HG03432 (cell line): ENCODE measurements around the gene EN1.

Experiments
- ATAC-seq: cut with Tn5 transposase; IDR thresholded peaks from one replicate; pipeline ENCODE4 v1.9.1; 2021; ENCODE audit warnings: mild to moderate bottlenecking, moderate library complexity; ENCODE audit not compliant: unreplicated experiment

EN1 gene

DNA sequence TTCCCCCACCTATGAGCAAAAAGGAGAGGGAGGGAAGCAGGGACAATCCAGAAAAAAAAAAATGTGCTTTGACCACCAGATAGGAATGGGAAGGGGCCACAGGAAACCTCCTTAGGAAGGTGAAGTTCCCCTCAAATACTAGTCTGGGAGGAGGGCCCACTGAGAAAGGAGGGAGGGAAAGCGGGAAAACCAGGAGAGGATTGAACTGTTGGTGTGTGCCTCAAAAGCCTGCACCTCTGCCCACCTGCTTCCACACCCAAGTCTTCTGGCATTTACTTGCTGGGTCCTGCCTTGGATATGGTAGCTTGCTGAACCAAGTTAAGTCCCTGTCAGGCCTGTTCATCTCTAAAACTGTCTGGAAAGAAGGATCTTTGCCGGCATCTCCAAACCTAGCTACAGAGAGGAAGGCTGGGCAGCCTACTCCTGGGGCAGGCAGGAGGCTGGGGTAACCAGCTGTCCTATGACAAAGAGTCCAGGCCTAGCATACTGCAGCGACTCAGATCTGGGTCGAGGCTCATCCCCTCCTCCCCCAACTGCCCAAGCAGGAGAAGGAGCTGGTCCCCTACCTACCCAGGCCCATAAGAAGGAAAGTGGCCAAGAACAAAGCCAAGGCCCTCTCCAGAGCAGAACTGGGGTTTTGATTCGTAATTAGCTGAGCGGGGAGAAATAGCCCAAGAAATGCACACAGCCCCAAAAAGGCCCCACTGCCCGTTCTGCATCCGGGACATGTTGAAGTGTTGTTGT, 3.0 kb downstream of the EN1 start:
- no peak for ATAC-seq

- ATAC-seq, result no peak
Measured at GRCh38 chr2:118843483-118844132, 3.8 kb downstream of the EN1 start.

- no peak for ATAC-seq
Measured at GRCh38 chr2:118842661-118843482, 4.6 kb downstream of the EN1 start.

- ATAC-seq, result no peak
Measured at GRCh38 chr2:118841828-118842461, 5.5 kb downstream of the EN1 start.

DNA sequence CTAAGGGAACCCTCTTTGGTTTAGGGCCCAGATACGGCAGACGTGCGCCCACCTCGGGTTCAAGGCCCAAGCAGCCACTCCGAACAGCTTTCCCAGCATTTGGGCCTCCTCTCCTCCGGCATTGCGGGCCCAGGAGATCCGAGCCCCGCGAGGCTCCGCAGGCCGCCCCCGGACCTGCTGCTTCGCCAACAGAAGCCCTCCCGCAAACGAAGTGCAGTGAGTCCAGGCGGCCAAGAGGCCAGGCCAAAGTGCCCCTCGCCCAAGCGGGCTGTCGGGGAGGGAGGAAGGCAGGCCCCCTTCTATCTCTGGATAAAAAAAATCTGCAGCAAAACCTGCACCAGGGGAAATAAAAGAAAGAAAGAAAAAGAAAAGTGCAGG, 6.0 kb downstream of the EN1 start:
- no peak for ATAC-seq

- no peak for ATAC-seq
Measured at GRCh38 chr2:118838741-118839455, 8.6 kb downstream of the EN1 start.

- no peak for ATAC-seq
Measured at GRCh38 chr2:118837621-118838020, 9.8 kb downstream of the EN1 start.

DNA sequence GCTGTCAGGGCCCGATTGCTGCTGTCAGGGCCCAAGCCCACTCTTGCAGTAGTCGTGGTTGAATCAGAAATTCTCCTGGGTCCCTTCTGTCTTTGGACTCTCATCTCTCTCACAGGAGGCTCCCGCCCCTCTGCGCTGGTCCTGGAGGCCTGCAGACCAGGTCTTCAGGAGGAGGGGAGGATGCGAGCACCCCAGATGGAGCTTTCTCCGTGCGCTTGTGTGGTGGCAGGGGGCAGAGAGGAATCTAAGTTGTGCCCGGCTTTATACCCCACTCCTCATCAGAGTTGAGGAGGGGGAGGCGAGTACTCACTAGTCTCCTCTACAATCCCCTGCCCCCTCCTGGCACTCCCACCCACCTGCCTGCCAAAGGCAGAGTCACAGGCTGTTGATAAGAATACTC, 10.4 kb downstream of the EN1 start:
- no peak for ATAC-seq

DNA sequence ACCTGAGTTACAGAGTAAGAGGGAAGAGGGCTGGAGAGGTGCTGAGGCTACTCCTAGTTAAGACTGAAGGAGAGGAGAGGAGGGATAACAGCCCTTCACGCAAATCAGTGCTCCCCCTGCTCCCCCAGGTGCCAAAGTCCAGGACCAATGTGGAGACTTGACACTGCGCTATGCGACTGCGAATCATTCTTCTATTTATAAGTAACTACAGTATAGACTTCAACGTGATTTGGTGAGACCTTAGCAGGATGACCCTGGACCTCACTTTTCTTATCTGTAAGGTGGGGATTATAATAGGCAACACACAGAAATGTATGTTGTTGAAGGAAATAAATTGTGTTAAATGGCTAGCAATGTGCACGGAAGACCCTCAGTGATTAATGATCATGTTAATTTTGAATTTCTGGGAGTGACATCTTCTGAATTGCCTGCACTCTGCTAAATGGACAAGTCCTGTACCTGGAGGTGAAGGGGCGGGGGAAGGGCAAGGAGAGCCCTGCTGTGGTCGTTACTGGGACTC, 11.0 kb downstream of the EN1 start:
- no peak for ATAC-seq

GRCh38 chr2:118835746-118836410, 11.6 kb downstream of the EN1 start:
- no peak for ATAC-seq

- no peak for ATAC-seq
Measured at GRCh38 chr2:118834901-118835745, 12.3 kb downstream of the EN1 start.

GRCh38 chr2:118834440-118834810, 13.0 kb downstream of the EN1 start:
- no peak for ATAC-seq

GRCh38 chr2:118833716-118834439, 13.6 kb downstream of the EN1 start:
- no peak for ATAC-seq

DNA sequence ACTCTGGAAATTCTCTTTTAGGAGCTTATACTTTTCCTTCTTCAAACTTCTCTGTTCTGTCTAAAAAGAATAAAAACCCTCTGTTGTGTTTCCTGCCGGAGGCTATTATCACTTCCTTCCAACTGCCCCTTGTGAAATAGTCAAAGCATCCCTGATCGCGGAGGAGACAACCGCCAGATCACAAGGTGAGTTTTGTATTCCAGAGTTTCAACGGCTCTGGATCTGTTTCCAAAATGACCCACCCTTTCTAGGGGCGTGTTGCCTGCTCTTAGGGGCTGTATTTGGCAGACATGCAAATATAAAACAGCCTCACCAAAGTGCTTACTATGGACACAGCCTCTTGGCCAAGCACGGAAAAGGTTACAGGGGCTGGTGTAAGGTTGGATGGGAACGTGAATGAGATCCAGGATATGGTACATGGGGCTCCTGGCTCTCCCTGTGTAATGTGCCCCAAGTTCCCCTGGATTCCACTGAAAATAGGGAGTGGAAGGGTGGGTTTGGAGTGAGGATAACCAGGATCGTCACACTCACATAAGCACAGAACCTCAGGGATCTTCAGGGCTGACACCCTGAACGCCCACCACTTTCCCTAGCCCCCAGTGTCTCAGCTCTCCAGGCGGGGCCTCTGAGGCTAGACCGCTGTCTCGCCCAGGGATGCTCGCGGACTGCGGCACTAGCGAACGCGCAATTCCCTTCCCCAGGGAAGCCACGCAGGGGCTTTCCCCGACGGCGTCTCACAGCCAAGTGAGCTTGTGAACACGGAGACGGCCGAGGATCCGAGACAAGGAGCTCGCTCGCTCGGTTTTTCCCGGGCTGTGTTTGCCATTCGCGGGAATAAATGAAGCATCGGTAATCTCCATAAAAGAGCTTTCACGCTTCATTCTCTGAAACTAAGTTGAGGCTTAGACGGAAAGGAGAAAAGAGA, 14.4 kb downstream of the EN1 start:
- no peak for ATAC-seq

- ATAC-seq, result no peak
Measured at GRCh38 chr2:118832071-118832790, 15.2 kb downstream of the EN1 start.

- ATAC-seq, result no peak
Measured at GRCh38 chr2:118830881-118831280, 16.6 kb downstream of the EN1 start.

GRCh38 chr2:118830118-118830517, 17.3 kb downstream of the EN1 start:
- ATAC-seq, result no peak
